Upper lobe of left lung (tissue), 6 donors: Measurements from ENCODE around the gene KCND2. TPM values are rescaled to one million over a fixed set of nuclear protein-coding genes. Genes with fewer than 3 reads are reported as not detected.

Experiments used
- ATAC-seq, 2 donors: fragments of 200-7000 bp; cut with Tn5 transposase; one replicate each; pipeline ENCODE4 v1.9.1; 2022; ENCODE audit warnings: mild to moderate bottlenecking in 2 of 2, moderate library complexity in 2 of 2; ENCODE audit not compliant: low FRiP score in 2 of 2
- DNase-seq, 2 donors: peaks; one replicate each; pipeline ENCODE4 v3.0.0-alpha.2; 2019 to 2020
- H3K27ac ChIP-seq, 4 donors: fragments of 200-600 bp; sonication (generic); one replicate each; pipeline ENCODE4 v1.5.1; 2016 to 2019
- H3K27me3 ChIP-seq, 4 donors: fragments of 200-600 bp; sonication (generic); one replicate each; pipeline ENCODE4 v1.5.1; 2017 to 2019
- H3K36me3 ChIP-seq, 4 donors: fragments of 200-600 bp; sonication (generic); one replicate each; pipeline ENCODE4 v1.5.1; 2016 to 2019
- H3K4me1 ChIP-seq, 4 donors: fragments of 200-600 bp; sonication (generic); one replicate each; pipeline ENCODE4 v1.5.1; 2018 to 2019
- H3K4me3 ChIP-seq, 4 donors: fragments of 200-600 bp; sonication (generic); one replicate each; pipeline ENCODE4 v1.5.1; 2017 to 2019; ENCODE audit warnings: mild to moderate bottlenecking in 2 of 4, moderate library complexity in 1 of 4
- H3K9me3 ChIP-seq, 4 donors: fragments of 200-600 bp; sonication (generic); one replicate each; pipeline ENCODE4 v1.5.1; 2018 to 2019
- EP300 ChIP-seq, 4 donors: sonication (generic); formaldehyde crosslinking; IDR thresholded peaks; one replicate each; pipeline ENCODE4 v1.5.1; 2017; ENCODE audit warnings: antibody characterized with exemption in 4 of 4, control low read depth in 2 of 4
- POLR2A ChIP-seq, 4 donors: fragments of 450-650 bp; IDR thresholded peaks; one replicate each; pipeline ENCODE4 v1.5.1; 2016 to 2017; ENCODE audit warnings: antibody characterized with exemption in 4 of 4, mild to moderate bottlenecking in 2 of 4
- POLR2AphosphoS5 ChIP-seq, 2 donors: sonication (generic); formaldehyde crosslinking; IDR thresholded peaks; one replicate each; pipeline ENCODE4 v1.5.1; 2017; ENCODE audit warnings: antibody characterized with exemption in 2 of 2
- WGBS, 2 donors: methylation state at CpG; one replicate each; pipeline ENCODE4 v1.1.5; 2017 to 2018; 5-methylcytosine and 5-hydroxymethylcytosine counted together
- total RNA-seq, 6 donors: library from RNA; depleted of rRNA in 4 of 6; stranded (reverse); fragments of >200 nt in 4 of 6; gene quantifications; one replicate each; pipeline versions ENCODE4 v1.1.0 to v1.2.1, GENCODE V29; 2016 to 2021
- TF ChIP-seq, protein P1 (sequence below), 6 experiments: fragments of 450-650 bp in 4 of 6; fragments of 200-600 bp in 2 of 6; sonication (generic) in 2 of 6; IDR thresholded peaks; one replicate each; pipeline ENCODE4 v1.5.1; 2016 to 2019; ENCODE audit warnings: antibody characterized with exemption in 6 of 6
- donor health status: DM: no; HTN: no; CAD: no; lungs with moderate emphysema.
- donor health status: DM: no; HTN: yes; CAD: no; lungs with severe emphysema.

KCND2 gene
- total RNA-seq, 6 donors from 2014 or later, result under 0.01 to 0.67 (median 0.23) TPM; not detected in 2

GRCh38 chr7:120505770-120506169, 232.8 kb downstream of the KCND2 start:
- no peaks in the 10 kb centered on the region for H3K4me1 ChIP-seq
- no peak overlapping the region for H3K27ac ChIP-seq
- no peak overlapping the region for H3K4me3 ChIP-seq
- DNase-seq (no peak), ATAC-seq (no peak)
- no peaks in the 10 kb centered on the region for H3K9me3 ChIP-seq
- TF ChIP-seq POLR2AphosphoS5 (IDR thresholded peaks at IDR 0.05), result no peak
- TF ChIP-seq EP300 (IDR thresholded peaks at IDR 0.05), result no peak
- TF ChIP-seq POLR2A (IDR thresholded peaks at IDR 0.05), result no peak
- TF ChIP-seq, protein P1, sequence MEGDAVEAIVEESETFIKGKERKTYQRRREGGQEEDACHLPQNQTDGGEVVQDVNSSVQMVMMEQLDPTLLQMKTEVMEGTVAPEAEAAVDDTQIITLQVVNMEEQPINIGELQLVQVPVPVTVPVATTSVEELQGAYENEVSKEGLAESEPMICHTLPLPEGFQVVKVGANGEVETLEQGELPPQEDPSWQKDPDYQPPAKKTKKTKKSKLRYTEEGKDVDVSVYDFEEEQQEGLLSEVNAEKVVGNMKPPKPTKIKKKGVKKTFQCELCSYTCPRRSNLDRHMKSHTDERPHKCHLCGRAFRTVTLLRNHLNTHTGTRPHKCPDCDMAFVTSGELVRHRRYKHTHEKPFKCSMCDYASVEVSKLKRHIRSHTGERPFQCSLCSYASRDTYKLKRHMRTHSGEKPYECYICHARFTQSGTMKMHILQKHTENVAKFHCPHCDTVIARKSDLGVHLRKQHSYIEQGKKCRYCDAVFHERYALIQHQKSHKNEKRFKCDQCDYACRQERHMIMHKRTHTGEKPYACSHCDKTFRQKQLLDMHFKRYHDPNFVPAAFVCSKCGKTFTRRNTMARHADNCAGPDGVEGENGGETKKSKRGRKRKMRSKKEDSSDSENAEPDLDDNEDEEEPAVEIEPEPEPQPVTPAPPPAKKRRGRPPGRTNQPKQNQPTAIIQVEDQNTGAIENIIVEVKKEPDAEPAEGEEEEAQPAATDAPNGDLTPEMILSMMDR (IDR thresholded peaks at IDR 0.05), result no peak
- no peaks in the 10 kb centered on the region for H3K27me3 ChIP-seq
- H3K36me3 ChIP-seq, result no peaks in the 10 kb centered on the region

GRCh38 chr7:120512701-120513100, 239.7 kb downstream of the KCND2 start:
- H3K9me3 ChIP-seq, result no peaks in the 10 kb centered on the region
- H3K36me3 ChIP-seq, result no peaks in the 10 kb centered on the region
- no peaks in the 10 kb centered on the region for H3K4me1 ChIP-seq
- WGBS, 2 donors, result 78 to 82% methylated on average over 3 of the region's 3 CpGs
- no peak for TF ChIP-seq POLR2A (IDR thresholded peaks at IDR 0.05)
- TF ChIP-seq EP300 (IDR thresholded peaks at IDR 0.05), result no peak
- TF ChIP-seq, protein P1 (IDR thresholded peaks at IDR 0.05), result no peak
- no peak for TF ChIP-seq POLR2AphosphoS5 (IDR thresholded peaks at IDR 0.05)
- no peak for DNase-seq
- H3K27me3 ChIP-seq, result no peaks in the 10 kb centered on the region
- no peak overlapping the region for H3K27ac ChIP-seq
- no peak overlapping the region for H3K4me3 ChIP-seq
- no peak for ATAC-seq

DNA sequence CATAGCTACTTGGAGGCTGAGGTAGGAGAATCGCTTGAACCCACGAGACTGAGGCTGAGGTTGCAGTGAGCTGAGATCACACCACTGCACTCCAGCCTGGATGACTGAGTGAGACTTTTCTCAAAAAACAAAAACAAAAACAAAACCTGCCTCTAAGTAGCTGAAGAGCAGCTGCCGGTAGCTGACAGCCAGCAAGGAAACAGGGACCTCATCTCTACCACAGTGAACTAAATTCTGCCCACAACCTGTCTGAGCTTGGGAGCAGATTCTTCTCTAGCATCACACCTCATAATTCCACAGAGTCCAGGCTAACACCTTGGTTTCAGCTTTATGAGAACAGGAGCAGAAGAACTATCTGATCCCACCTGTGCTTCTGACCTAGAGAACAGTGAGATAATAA, 246.2 kb downstream of the KCND2 start:
- WGBS, 2 donors, result 89 to 92% methylated on average over 3 of the region's 3 CpGs

GRCh38 chr7:120521761-120522737, 249.1 kb downstream of the KCND2 start:
- TF ChIP-seq POLR2A (IDR thresholded peaks at IDR 0.05), result no peak
- no peak for TF ChIP-seq POLR2AphosphoS5 (IDR thresholded peaks at IDR 0.05)
- no peak for TF ChIP-seq EP300 (IDR thresholded peaks at IDR 0.05)
- TF ChIP-seq, protein P1 (IDR thresholded peaks at IDR 0.05), result no peak
- Histone ChIP-seq H3K4me3 (no peak overlapping the region), H3K36me3 (no peaks in the 10 kb centered on the region), H3K4me1 (no peaks in the 10 kb centered on the region), H3K27ac (no peak overlapping the region), H3K27me3 (no peaks in the 10 kb centered on the region), H3K9me3 (no peaks in the 10 kb centered on the region)
- 57 to 66% methylated on average over 4 of the region's 4 CpGs for WGBS, 2 donors
- ATAC-seq (no peak), DNase-seq (no peak)

More for the DNA sequence above, 246.2 kb downstream of the KCND2 start:
- no peak overlapping the region for H3K27ac ChIP-seq
- DNase-seq, result no peak
- H3K36me3 ChIP-seq, result no peaks in the 10 kb centered on the region
- H3K9me3 ChIP-seq, result no peaks in the 10 kb centered on the region
- H3K27me3 ChIP-seq, result no peaks in the 10 kb centered on the region
- no peak for ATAC-seq
- H3K4me3 ChIP-seq, result no peak overlapping the region
- no peaks in the 10 kb centered on the region for H3K4me1 ChIP-seq
- TF ChIP-seq EP300 (IDR thresholded peaks at IDR 0.05) (no peak), POLR2AphosphoS5 (IDR thresholded peaks at IDR 0.05) (no peak), POLR2A (IDR thresholded peaks at IDR 0.05) (no peak)
- TF ChIP-seq, protein P1 (IDR thresholded peaks at IDR 0.05), result no peak
